H1 (cell line): ENCODE data around the gene MPLKIP.
A peak's percentile ranks its signal among the peaks of the same experiment; 100 is the strongest.

Experiments used
- BCL11A ChIP-seq, 2 experiments: IDR thresholded peaks; one replicate each; pipeline ENCODE4 v1.6.1; 2011; ENCODE audit warnings: low read depth in 2 of 2, low read length in 2 of 2, mild to moderate bottlenecking in 2 of 2
- EGR1 ChIP-seq: IDR thresholded peaks from 2 replicates; pipeline ENCODE4 v1.6.1; 2011; ENCODE audit warnings: low read depth, low read length, borderline replicate concordance
- KDM1A ChIP-seq: fragments of 200-600, 300-600 bp; sonication (generic); IDR thresholded peaks from 2 replicates; pipeline ENCODE4 v1.7.1; 2016; ENCODE audit warnings: mild to moderate bottlenecking, low read length, borderline replicate concordance
- POLR2A ChIP-seq, 2 experiments: IDR thresholded peaks; 1 replicate in 1 of 2; 2 replicates in 1 of 2; pipeline ENCODE4 v1.6.1; 2011; ENCODE audit warnings: low read depth in 2 of 2, low read length in 2 of 2, mild to moderate bottlenecking in 2 of 2; ENCODE audit errors: control extremely low read depth in 1 of 2
- SAP30 ChIP-seq: fragments of 300-600 bp; sonication (generic); IDR thresholded peaks from 2 replicates; pipeline ENCODE4 v1.7.1; 2012; ENCODE audit warnings: low read length, moderate library complexity, mild to moderate bottlenecking, inconsistent platforms; ENCODE audit not compliant: insufficient read depth, insufficient replicate concordance
- SIX5 ChIP-seq: IDR thresholded peaks from 2 replicates; pipeline ENCODE4 v1.6.1; 2011; ENCODE audit warnings: mild to moderate bottlenecking, low read depth, low read length
- YY1 ChIP-seq: IDR thresholded peaks from 2 replicates; pipeline ENCODE4 v1.6.1; 2011; ENCODE audit warnings: low read depth, mild to moderate bottlenecking, low read length
- TF ChIP-seq, protein P1 (sequence below), 3 experiments: IDR thresholded peaks; 1 replicate in 2 of 3; 2 replicates in 1 of 3; pipeline versions ENCODE4 v1.5.1 to v1.6.1; 2011; ENCODE audit warnings: low read length in 3 of 3, mild to moderate bottlenecking in 3 of 3, inconsistent platforms in 2 of 3, low read depth in 1 of 3, moderate library complexity in 1 of 3; ENCODE audit not compliant: insufficient read depth in 1 of 3; ENCODE audit errors: control extremely low read depth in 1 of 3

DNA sequence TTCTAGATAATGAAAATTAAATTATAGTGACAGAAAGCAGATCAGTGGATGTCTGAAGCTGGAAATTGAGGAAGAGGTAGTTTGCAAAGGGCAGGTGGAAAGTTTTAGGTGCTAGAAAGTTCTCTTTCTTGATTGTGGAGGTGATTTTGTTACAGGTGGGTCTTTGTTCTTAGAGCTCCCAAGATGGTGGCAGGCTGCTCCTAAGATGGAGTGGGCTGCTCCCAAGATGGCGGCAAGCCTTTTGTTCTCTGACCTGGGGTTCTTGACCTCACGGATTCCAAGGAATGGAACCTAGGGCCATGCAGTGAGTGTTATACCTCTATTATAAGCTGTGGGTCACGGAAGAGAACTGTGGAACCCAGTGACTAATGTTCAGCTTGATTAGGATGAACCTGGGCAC is 32.9 kb upstream of the MPLKIP start:
- TF ChIP-seq BCL11A (IDR thresholded peaks at IDR 0.05; ENCODE audit: low read depth in 2 of 2, low read length in 2 of 2) (no peak), POLR2A (IDR thresholded peaks at IDR 0.05; ENCODE audit: control extremely low read depth in 1 of 2, low read depth in 2 of 2, low read length in 2 of 2) (no peak), KDM1A (no peak), EGR1 (no peak), SAP30 (no peak), YY1 (peak; percentile 73), SIX5 (no peak)
- TF ChIP-seq, protein P1, sequence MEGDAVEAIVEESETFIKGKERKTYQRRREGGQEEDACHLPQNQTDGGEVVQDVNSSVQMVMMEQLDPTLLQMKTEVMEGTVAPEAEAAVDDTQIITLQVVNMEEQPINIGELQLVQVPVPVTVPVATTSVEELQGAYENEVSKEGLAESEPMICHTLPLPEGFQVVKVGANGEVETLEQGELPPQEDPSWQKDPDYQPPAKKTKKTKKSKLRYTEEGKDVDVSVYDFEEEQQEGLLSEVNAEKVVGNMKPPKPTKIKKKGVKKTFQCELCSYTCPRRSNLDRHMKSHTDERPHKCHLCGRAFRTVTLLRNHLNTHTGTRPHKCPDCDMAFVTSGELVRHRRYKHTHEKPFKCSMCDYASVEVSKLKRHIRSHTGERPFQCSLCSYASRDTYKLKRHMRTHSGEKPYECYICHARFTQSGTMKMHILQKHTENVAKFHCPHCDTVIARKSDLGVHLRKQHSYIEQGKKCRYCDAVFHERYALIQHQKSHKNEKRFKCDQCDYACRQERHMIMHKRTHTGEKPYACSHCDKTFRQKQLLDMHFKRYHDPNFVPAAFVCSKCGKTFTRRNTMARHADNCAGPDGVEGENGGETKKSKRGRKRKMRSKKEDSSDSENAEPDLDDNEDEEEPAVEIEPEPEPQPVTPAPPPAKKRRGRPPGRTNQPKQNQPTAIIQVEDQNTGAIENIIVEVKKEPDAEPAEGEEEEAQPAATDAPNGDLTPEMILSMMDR (IDR thresholded peaks at IDR 0.05; ENCODE audit: control extremely low read depth in 1 of 3, insufficient read depth in 1 of 3, low read depth in 1 of 3, low read length in 3 of 3), result no peak
